GM18520 (cell line): ENCODE results near the gene GHR.
"Not testable (repeated sequence)": the region's sequence is repeated elsewhere in the genome, so short reads cannot be mapped to it uniquely, and the experiment has no call there.

Source experiments
- ATAC-seq: cut with Tn5 transposase; IDR thresholded peaks from one replicate; pipeline ENCODE4 v1.9.1; 2021; ENCODE audit not compliant: unreplicated experiment

GHR gene

DNA sequence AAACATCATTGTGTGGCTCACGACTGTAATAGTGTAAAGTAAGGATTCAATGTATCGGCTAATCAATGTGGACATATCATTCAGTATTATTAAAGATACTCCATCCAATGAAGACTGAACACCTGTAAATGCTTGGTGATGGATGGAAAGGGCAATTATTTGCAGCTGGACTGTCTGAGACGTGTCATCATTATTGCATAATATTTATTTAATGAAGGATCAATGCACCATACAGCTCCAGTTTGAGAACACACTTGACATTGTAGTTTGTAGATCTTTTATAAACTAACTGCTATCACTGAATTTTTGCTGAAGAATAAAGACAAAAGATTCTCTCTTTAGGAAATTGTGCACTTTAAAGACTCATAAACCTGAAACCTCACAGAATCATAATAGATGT lies 215.7 kb downstream of the GHR start:
- no peak for ATAC-seq

- ATAC-seq: no peak
Measured at GRCh38 chr5:42640835-42641234, 217.6 kb downstream of the GHR start.

DNA sequence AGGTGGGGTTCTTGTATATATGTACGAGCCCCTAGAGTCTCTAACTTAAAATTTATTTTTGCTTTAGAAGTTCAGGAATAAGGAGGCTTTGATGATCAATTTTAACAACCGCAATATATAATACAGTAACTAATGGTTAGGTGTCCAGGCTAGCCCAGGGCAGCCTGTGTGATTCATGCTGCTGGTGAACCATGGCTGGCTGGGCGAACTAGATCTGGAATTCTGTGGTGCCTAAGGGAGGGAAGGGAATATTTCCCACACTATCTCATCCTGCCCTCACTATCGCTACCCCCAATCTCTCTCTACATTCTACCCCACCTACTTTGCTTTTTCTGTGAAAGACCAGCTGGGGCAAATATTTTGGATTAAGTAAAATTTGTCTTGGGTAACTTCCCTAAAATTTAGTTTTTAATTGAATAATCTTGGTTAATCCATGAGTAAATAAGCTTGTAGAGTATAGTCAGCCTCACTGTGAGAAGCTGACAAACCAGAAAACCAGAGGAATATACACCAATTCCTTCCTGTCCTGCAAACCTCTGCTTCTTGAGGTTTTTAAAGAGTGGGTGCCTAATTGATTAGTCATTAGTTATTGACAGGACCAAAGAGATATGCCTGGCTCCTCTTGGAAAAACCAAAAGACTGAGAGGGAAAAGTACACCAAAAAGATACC lies 218.2 kb downstream of the GHR start:
- no peak for ATAC-seq

DNA sequence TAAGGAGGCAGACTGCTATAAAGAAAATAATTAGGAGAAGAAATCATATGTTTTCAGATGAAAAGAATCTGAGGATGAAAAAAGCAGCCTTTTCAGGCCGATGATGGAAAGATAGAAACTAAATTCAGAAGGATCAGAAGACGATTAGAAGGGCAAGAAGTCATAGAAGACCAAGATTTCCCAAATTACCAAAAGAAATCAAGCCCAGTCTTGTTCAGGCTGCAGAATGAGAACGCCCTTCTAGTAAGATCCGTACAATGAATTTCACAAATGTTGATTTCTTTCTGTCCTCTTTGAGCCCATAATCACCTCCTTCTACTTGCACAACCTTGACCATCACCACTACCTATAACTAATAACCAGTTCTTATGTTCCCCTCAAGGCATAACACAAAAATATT lies 218.8 kb downstream of the GHR start:
- ATAC-seq: no peak

DNA sequence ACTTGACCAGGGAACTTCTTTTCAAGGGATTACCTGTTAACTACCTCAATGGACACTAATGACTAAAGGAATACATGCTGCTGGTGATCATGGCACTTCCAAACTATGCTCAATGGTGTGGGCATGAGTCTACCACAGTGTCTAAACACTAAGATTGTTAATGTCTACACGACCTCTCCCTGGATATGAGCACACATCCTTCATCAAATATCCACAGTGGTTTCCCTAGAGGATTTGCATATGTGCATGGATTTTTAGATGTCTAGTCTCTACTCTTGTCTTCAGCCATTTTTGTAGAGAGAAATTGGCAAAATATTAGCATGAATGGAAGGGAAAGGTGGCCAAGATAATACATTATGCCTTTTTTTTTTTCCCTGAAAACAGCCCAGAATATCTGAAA lies 220.1 kb downstream of the GHR start:
- no peak for ATAC-seq

GRCh38 chr5:42645138-42645537 lies 221.9 kb downstream of the GHR start:
- no peak for ATAC-seq

DNA sequence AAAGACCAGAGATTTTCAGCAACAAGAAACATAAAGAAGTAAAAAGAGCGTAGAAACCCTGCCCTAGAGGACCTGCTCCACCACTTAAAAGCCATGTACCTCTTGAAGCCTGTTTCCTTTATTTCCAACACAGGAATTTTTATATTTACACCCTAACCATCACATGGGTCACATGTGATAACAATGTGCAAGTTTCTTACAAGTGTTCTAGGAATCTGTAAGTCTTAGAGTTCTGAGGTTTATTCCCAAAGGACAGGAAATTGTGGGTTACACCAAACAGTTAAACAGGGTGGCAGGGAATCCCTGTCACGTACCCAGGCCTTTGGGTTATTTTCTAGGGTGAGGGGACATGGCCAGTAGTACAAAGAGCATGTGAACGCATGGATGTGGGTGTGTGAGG lies 224.8 kb downstream of the GHR start:
- ATAC-seq: no peak

- ATAC-seq: no peak
Measured at GRCh38 chr5:42648915-42649314, 225.7 kb downstream of the GHR start.

GRCh38 chr5:42650084-42650483 lies 226.8 kb downstream of the GHR start:
- no peak for ATAC-seq

- ATAC-seq: no peak
Measured at GRCh38 chr5:42653705-42654104, 230.5 kb downstream of the GHR start.

- no peak for ATAC-seq
Measured at GRCh38 chr5:42654645-42655044, 231.4 kb downstream of the GHR start.

GRCh38 chr5:42655982-42656650 lies 232.9 kb downstream of the GHR start:
- ATAC-seq: no peak

GRCh38 chr5:42656651-42657015 lies 233.4 kb downstream of the GHR start:
- no peak for ATAC-seq

GRCh38 chr5:42659869-42660268 lies 236.6 kb downstream of the GHR start:
- ATAC-seq: not testable (repeated sequence)

GRCh38 chr5:42665857-42666256 lies 242.6 kb downstream of the GHR start:
- no peak for ATAC-seq

DNA sequence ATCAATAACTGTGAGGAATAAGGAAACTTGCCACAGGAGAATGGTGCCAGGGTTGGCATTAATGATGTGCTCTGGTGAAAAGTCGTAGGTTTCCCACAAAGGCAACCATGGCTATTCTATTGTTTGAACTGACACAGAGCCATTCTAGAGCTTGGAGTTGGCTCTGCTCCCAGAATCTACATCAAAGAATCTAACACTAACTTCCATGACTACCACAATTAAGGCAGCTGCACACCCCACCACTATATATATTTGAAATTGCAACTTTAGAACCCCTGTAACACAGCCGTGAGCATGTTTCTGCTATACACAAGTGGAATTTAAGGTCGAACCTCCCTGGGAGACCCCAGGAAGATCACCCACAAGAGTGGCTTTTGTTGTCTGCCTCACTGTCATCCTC lies 243.6 kb downstream of the GHR start:
- ATAC-seq: no peak

DNA sequence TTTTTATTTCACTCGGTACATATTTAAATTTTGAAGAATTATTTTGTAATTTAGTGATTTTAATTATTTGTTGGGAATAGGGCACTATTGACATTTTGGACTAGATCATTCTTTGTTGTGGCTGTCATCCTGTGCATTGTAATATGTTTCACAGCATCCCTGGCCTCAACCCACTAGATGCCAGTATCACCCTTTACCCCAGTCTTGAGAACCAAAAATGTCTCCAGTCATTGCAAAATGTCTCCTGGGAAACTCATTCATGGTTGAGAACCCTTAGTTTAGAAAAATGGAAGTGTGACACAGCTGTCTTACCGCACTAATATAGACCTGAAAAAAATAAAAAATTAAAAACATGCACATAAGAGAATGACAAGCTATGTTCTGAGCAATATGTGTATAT lies 245.0 kb downstream of the GHR start:
- no peak for ATAC-seq

DNA sequence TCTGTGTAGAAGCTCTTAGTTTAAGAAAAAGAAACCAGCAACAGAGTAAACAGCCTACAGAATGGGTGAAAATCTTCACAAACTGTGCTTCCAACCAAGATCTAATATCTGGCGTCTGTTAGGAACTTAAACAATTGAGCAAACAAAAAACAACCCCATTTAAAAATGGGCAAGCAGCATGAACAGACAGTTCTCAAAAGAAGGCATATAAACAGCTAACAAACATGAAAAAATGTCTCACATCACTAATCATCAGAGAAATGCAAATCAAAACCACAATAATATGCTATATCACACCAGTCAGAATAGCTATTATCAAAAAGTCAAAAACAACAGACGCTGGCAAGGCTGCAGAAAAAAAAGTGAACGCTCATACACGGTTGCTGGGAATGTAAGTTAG lies 249.7 kb downstream of the GHR start:
- ATAC-seq: no peak

DNA sequence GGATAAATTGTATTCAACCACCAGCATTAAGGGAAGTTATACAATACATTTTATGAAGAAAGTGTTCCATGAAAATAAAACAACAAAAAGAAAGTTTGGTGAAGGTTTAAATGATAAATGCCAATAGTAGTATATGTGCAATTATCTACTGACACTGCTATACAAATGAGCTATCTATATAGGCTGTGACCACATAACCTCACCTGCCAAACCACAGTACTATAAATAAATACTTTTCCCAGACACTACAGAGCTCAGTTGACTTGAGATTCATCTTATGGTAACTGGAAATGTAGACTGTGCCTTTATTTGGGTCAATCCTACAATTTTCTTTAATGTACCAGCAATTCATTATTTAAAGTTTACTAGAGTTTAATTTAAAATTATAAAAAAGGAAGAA lies 252.4 kb downstream of the GHR start:
- no peak for ATAC-seq

- no peak for ATAC-seq
Measured at GRCh38 chr5:42676362-42676761, 253.1 kb downstream of the GHR start.

DNA sequence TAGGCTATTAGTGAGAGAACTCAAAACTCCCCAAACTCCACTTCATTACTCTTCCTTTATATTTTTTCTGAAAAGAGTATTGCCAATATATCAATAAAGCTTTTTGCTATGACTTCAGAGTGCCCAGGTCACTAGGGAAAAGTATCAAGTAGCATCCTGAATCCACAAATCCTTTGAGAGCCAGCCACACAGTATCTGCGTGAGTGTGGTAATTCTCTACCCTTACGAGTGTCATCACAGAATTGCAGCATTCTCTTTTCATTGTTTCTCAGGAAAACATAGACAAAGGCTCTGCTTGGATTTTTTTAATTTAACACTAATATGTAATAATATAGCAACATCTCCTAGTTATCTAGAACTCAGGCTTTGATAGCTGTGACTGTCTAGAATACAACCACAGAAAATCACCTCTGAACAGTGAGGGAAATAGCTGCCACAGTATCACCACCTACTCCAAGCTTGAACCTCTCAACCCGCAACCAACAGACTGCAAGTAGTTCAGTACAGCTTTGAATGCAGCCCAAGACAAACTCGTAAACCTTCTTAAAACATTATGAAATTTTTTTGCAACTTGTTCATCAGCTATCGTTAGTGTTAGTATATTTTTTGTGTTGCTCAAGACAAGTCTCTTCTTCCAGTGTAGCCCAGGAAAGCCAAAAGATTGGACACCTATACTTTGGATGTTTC lies 254.1 kb downstream of the GHR start:
- ATAC-seq: no peak

- no peak for ATAC-seq
Measured at GRCh38 chr5:42680046-42680445, 256.8 kb downstream of the GHR start.
